CD4-positive, CD25-positive, alpha-beta regulatory T cell (primary cell): ENCODE results near the gene CFAP410. TPM values are rescaled to one million over a fixed set of nuclear protein-coding genes. Genes with fewer than 3 reads are reported as not detected.

Experiments
- ATAC-seq, 2 donors: fragments of 150-1000 bp; cut with Tn5 transposase; one replicate each; pipeline ENCODE4 v1.10.0; 2021; ENCODE audit warnings: low read depth in 2 of 2, moderate number of reproducible peaks in 2 of 2, moderate library complexity in 1 of 2
- DNase-seq, 3 donors: peaks; one replicate each; pipeline versions ENCODE4 v3.0.0 to v3.0.0-alpha.2; 2012 to 2022; ENCODE audit warnings: mixed read lengths in 1 of 3
- H3K27ac ChIP-seq: one replicate; pipeline ENCODE4 v1.7.0; 2013; ENCODE audit warnings: mild to moderate bottlenecking, low read length; ENCODE audit not compliant: insufficient read depth, poor library complexity, severe bottlenecking
- H3K27me3 ChIP-seq: one replicate; pipeline ENCODE4 v1.7.0; 2013; ENCODE audit warnings: low read length; ENCODE audit not compliant: control insufficient read depth, insufficient read depth
- H3K36me3 ChIP-seq: one replicate; pipeline ENCODE4 v1.7.0; 2013; ENCODE audit warnings: mild to moderate bottlenecking, low read length, moderate library complexity; ENCODE audit not compliant: control insufficient read depth, insufficient read depth
- H3K4me1 ChIP-seq: 2 replicates; pipeline ENCODE4 v1.7.0; 2013; ENCODE audit warnings: mild to moderate bottlenecking, low read length; ENCODE audit not compliant: insufficient read depth, control insufficient read depth, poor library complexity, severe bottlenecking
- H3K4me3 ChIP-seq: one replicate; pipeline ENCODE4 v1.7.0; 2013; ENCODE audit warnings: low read depth, mild to moderate bottlenecking, low read length, moderate library complexity
- H3K9me3 ChIP-seq, 2 experiments: 1 replicate in 1 of 2; 2 replicates in 1 of 2; pipeline ENCODE4 v1.7.0; 2013; ENCODE audit warnings: low read length in 2 of 2, mild to moderate bottlenecking in 1 of 2, moderate library complexity in 1 of 2; ENCODE audit not compliant: control insufficient read depth in 2 of 2
- H3K27ac Mint-ChIP-seq, 3 donors: one replicate each; pipeline ENCODE4 v1.8.0; 2020 to 2022; ENCODE audit warnings: mild to moderate bottlenecking in 3 of 3, mixed read lengths in 3 of 3, moderate library complexity in 2 of 3
- H3K27me3 Mint-ChIP-seq: one replicate; pipeline ENCODE4 v1.8.0; 2022; ENCODE audit warnings: mild to moderate bottlenecking, mixed read lengths
- H3K36me3 Mint-ChIP-seq: one replicate; pipeline ENCODE4 v1.8.0; 2020; ENCODE audit warnings: mixed read lengths
- H3K4me1 Mint-ChIP-seq, 4 donors: one replicate each; pipeline ENCODE4 v1.8.0; 2020 to 2022; ENCODE audit warnings: mixed read lengths in 4 of 4, mild to moderate bottlenecking in 1 of 4
- H3K4me3 Mint-ChIP-seq, 4 donors: one replicate each; pipeline ENCODE4 v1.8.0; 2020 to 2022; ENCODE audit warnings: mild to moderate bottlenecking in 4 of 4, mixed read lengths in 4 of 4, moderate library complexity in 3 of 4
- H3K9me3 Mint-ChIP-seq, 7 donors: one replicate each; pipeline ENCODE4 v1.8.0; 2020 to 2022; ENCODE audit warnings: mixed read lengths in 7 of 7, mild to moderate bottlenecking in 3 of 7, moderate library complexity in 2 of 7
- polyA plus RNA-seq, 4 donors: library from polyadenylated mRNA; unstranded; fragments of 300-500 nt; fragmentation: Illumina TruSeq; gene quantifications; one replicate each; pipeline ENCODE4 v1.2.3, GENCODE V29; 2021
- total RNA-seq: library from RNA; stranded (reverse); gene quantifications from one replicate; pipeline ENCODE4 v1.2.3, GENCODE V29; 2022

CFAP410 gene
- total and polyA plus RNA-seq, 5 donors from 2014 or later, result 16.4 to 49.1 (median 17.2) TPM

DNA sequence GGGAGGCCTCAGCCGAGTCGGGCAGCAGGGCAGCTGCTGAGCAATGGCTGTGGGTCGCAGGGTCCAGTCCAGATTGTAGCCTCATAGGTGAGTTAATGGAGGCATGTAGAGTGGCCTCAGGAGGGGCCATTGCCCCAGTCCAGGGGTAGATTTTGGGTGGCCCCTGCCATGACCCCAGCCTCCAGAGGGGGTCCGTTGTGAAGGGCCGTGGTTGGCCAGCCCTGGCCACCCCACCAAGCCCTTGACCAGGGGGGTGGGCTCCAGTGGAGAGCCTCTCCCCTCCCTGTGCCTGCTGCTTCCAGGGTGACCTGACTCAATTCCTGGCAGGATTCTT is 40.3 kb upstream of the CFAP410 start:
- Histone ChIP-seq H3K9me3 (peaks cover 8 to 15% of the 10 kb centered on the region in 2 experiments), H3K36me3 (no peaks in the 10 kb centered on the region), H3K4me1 (peaks cover 6% of the 10 kb centered on the region), H3K27ac (no peak overlapping the region), H3K27me3 (no peaks in the 10 kb centered on the region), H3K4me3 (no peak overlapping the region)
- Mint-ChIP-seq H3K36me3 (peaks cover 14% of the 10 kb centered on the region), H3K4me3 (no peak overlapping the region), H3K27ac (no peak overlapping the region), H3K4me1 (peaks cover 0 to 15% (median 6%) of the 10 kb centered on the region in 4 donors), H3K9me3 (peaks cover 0 to 18% (median 9%) of the 10 kb centered on the region in 7 donors), H3K27me3 (peaks cover 4% of the 10 kb centered on the region)
- ATAC-seq (no peak), DNase-seq (no peak)

DNA sequence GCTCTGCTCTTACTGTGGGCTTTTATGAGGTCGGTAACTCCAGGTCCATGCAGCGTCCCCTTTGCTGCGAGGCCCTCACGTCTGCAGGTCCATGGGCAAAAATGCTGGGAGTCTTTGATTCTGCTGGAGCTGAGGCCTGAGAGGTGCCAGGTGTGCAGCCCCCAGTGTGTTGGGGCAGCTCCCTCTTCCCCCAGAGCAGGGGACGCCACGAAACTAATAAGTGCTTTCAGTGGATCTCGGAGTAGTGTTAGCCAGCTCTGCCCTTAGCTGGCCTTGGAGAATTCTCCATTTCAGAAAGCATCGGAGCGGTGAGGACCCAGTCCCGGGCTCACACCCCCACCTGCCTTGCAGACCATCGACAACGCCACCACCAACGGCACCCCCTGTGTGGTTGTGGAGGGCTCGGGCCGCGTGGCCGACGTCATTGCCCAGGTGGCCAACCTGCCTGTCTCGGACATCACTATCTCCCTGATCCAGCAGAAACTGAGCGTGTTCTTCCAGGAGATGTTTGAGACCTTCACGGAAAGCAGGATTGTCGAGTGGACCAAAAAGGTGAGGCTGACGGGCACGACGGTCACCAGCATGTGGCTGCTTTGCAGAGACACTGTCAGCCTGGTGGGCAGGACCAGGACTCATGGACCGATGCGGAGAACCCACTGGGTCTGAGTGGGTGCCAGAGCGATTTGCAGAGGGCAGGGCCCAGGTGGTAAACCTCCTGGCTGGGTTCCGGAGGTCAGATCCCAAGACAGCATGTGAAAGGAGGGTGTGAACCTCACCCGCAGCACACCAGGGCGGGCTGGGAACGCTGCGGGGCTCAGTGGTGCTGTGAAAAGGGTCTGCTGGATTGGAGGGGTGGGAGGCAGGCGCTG is 39.7 kb upstream of the CFAP410 start:
- Mint-ChIP-seq H3K36me3 (peaks cover 13% of the 10 kb centered on the region), H3K27ac (no peak overlapping the region), H3K4me3 (no peak overlapping the region), H3K9me3 (peaks cover 0 to 12% (median 8%) of the 10 kb centered on the region in 7 donors), H3K27me3 (peaks cover 3% of the 10 kb centered on the region), H3K4me1 (peaks cover 0 to 15% (median 6%) of the 10 kb centered on the region in 4 donors)
- Histone ChIP-seq H3K27me3 (no peaks in the 10 kb centered on the region), H3K9me3 (peaks cover 3 to 9% of the 10 kb centered on the region in 2 experiments), H3K4me3 (no peak overlapping the region), H3K36me3 (no peaks in the 10 kb centered on the region), H3K27ac (no peak overlapping the region), H3K4me1 (peaks cover 6% of the 10 kb centered on the region)
- ATAC-seq, result no peak
- DNase-seq, result no peak

DNA sequence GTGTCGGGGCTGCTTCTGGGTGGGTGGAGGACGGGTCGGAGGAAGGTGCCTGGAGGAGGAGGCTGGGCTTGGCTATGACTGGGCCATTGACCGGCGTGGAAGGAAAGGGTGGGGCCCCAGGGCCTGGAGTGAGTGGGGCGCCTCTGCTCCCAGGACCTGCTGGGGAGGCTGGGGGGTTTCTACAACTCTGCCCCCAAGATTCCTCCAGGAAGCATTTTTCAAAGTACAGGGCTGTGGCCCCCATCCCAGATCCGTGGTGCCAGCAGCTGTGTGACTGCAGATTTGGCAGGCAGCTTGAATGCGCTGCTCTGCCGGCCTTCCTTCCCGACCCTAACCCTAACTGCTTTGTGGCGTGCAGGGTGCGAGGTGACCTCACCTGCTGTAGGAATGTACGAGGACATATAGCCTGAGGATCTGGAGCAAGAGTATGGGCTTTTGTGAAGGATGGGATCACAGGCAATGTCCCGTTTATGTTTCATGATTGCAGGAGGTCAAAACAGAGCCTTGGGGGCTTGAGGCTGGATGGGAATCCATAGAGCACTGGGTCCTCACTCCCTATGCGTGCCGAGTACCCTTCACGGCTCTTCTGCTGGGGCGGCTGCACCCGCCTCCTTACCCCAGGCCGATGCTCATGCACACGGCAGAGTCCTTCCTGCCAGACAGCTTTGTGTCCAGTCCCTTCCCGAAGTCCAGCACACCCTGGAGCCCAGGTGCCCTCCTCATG is 38.9 kb upstream of the CFAP410 start:
- no peaks in the 10 kb centered on the region for H3K27me3 ChIP-seq
- Mint-ChIP-seq H3K4me3 (no peak overlapping the region), H3K27me3 (no peaks in the 10 kb centered on the region), H3K4me1 (peaks cover 0 to 15% (median 6%) of the 10 kb centered on the region in 4 donors), H3K36me3 (peaks cover 9% of the 10 kb centered on the region), H3K9me3 (peaks cover 0 to 10% (median 4%) of the 10 kb centered on the region in 7 donors), H3K27ac (no peak overlapping the region)
- H3K9me3 ChIP-seq, result peaks cover 0 to 1% of the 10 kb centered on the region in 2 experiments
- no peak overlapping the region for H3K4me3 ChIP-seq
- ATAC-seq, result no peak
- H3K4me1 ChIP-seq, result peaks cover 6% of the 10 kb centered on the region
- DNase-seq, result no peak
- H3K36me3 ChIP-seq, result no peaks in the 10 kb centered on the region
- H3K27ac ChIP-seq, result no peak overlapping the region

DNA sequence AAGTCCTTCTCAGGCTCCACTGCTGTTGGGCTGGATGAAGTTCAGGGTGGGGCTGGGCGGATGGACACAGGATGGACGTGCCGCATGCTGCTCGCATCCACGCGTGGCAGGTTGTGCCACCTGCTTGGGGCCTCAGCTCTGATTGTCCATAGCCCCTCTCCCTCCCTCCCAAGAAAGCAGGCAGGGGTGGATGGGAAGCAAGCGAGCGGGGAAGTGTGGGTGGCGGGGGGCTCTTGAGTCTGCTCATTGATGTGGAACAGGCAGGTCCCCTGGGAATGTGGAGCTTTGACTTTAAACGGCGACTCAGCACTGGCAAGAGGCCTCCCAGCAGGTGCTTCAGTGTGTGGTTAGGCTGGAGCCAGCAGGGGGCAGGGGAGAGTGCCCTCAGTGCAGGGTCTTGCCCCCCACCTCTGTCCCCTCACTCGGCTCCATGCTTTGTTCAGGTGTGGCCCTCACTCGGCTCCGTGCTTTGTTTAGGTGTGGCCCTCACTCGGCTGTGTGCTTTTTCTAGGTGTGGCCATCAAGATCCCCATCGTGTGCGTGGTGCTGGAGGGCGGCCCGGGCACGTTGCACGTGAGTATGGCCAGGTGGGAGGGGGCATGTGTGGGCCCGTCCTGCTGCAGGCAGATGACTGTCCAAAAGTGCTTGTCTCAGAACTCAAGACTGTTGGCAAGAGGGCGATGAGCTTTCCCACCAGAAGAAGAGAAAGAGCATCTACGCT is 38.2 kb upstream of the CFAP410 start:
- ATAC-seq (no peak), DNase-seq (no peak)
- peaks cover 0 to 15% (median 6%) of the 10 kb centered on the region in 4 donors for H3K4me1 Mint-ChIP-seq
- no peak overlapping the region for H3K27ac Mint-ChIP-seq
- H3K4me3 Mint-ChIP-seq, result no peak overlapping the region
- peaks cover 0 to 10% (median 4%) of the 10 kb centered on the region in 7 donors for H3K9me3 Mint-ChIP-seq
- no peaks in the 10 kb centered on the region for H3K27me3 Mint-ChIP-seq
- Histone ChIP-seq H3K4me1 (peaks cover 6% of the 10 kb centered on the region), H3K36me3 (no peaks in the 10 kb centered on the region), H3K4me3 (no peak overlapping the region), H3K9me3 (no peaks in the 10 kb centered on the region), H3K27me3 (no peaks in the 10 kb centered on the region), H3K27ac (no peak overlapping the region)
- H3K36me3 Mint-ChIP-seq, result peaks cover 6% of the 10 kb centered on the region

DNA sequence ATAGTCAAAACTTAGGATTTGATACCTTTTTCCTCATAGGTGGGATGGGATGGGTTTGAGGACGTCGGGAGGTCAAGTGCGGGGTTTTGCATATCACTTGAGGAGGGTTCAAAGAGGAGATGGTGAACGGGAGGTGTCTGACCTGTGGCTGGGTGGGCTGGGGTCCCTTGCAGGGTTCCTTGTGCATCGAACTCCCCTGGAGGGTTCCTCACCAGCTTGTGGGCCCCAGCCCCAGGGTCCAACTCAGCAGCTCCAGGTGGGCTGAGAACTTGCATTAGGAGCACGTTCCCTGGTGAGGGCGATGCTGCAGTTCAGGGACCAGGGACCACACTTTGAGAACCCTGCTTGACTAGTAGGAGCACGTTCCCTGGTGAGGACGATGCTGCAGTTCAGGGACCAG is 37.4 kb upstream of the CFAP410 start:
- Mint-ChIP-seq H3K9me3 (peaks cover 0 to 4% (median 0%) of the 10 kb centered on the region in 7 donors), H3K27me3 (no peaks in the 10 kb centered on the region), H3K4me3 (no peak overlapping the region), H3K4me1 (peaks cover 0 to 15% (median 6%) of the 10 kb centered on the region in 4 donors), H3K36me3 (no peaks in the 10 kb centered on the region), H3K27ac (no peak overlapping the region)
- H3K9me3 ChIP-seq, result no peaks in the 10 kb centered on the region
- DNase-seq (no peak), ATAC-seq (no peak)
- peaks cover 6% of the 10 kb centered on the region for H3K4me1 ChIP-seq
- H3K27me3 ChIP-seq, result no peaks in the 10 kb centered on the region
- H3K36me3 ChIP-seq, result no peaks in the 10 kb centered on the region
- H3K4me3 ChIP-seq, result no peak overlapping the region
- H3K27ac ChIP-seq, result no peak overlapping the region

DNA sequence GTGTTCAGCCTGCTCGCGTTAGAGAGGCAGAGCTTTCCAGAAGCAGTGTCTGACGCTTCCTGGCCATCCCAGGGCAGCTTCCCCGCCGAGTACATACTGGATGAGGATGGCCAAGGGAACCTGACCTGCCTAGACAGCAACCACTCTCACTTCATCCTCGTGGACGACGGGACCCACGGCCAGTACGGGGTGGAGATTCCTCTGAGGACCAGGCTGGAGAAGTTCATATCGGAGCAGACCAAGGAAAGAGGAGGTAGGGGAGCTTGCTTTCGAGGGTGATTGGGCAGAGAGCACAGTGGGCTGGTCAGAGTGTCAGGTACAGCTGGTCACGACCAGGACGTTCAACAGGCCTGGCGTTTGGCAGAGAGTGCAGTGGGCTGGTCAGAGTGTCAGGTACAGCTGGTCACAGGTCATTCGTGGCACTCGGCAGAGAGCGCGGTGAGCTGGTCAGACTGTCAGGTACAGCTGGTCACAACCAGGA is 36.6 kb upstream of the CFAP410 start:
- Mint-ChIP-seq H3K36me3 (no peaks in the 10 kb centered on the region), H3K4me3 (no peak overlapping the region), H3K4me1 (peaks cover 0 to 15% (median 6%) of the 10 kb centered on the region in 4 donors), H3K27ac (no peak overlapping the region), H3K9me3 (peaks cover 0 to 2% (median 0%) of the 10 kb centered on the region in 7 donors), H3K27me3 (no peaks in the 10 kb centered on the region)
- Histone ChIP-seq H3K4me1 (peaks cover 6% of the 10 kb centered on the region), H3K27me3 (no peaks in the 10 kb centered on the region), H3K9me3 (no peaks in the 10 kb centered on the region), H3K27ac (no peak overlapping the region), H3K36me3 (no peaks in the 10 kb centered on the region), H3K4me3 (no peak overlapping the region)
- ATAC-seq (no peak), DNase-seq (no peak)

DNA sequence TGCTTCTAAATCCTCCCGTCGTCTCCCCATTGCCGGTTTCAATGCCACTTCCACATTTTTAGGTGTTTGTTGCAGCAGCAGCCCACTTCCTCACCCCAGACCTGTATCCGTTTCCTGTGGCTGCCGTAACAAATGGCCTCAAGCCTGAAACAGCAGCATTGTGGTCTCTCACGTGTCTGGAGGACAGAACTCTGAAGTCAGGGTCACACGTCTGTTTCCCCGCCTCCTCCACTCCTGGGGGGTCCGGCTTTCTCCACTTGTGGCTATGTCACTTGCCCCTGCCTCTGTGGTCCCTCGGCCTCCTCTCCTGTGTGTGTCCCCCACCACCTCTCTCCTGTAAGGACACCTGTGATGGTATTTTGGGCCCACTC is 36.1 kb upstream of the CFAP410 start:
- Mint-ChIP-seq H3K9me3 (no peaks in the 10 kb centered on the region), H3K36me3 (no peaks in the 10 kb centered on the region), H3K4me3 (no peak overlapping the region), H3K4me1 (peaks cover 0 to 15% (median 6%) of the 10 kb centered on the region in 4 donors), H3K27me3 (no peaks in the 10 kb centered on the region), H3K27ac (no peak overlapping the region)
- H3K9me3 ChIP-seq, result no peaks in the 10 kb centered on the region
- H3K4me3 ChIP-seq, result no peak overlapping the region
- ATAC-seq (no peak), DNase-seq (peak in 1 of 3 donors; percentile 50)
- no peaks in the 10 kb centered on the region for H3K27me3 ChIP-seq
- no peak overlapping the region for H3K27ac ChIP-seq
- H3K36me3 ChIP-seq, result no peaks in the 10 kb centered on the region
- H3K4me1 ChIP-seq, result peaks cover 6% of the 10 kb centered on the region
